Esophagus muscularis mucosa (tissue), 4 donors: ENCODE data around the gene DHX34.
"Not testable (repeated sequence)": the region's sequence is repeated elsewhere in the genome, so short reads cannot be mapped to it uniquely, and the experiment has no call there.

Experiments
- CTCF ChIP-seq, 3 experiments: fragments of 200-600 bp in 2 of 3; fragments of 450-650 bp in 1 of 3; sonication (generic) in 2 of 3; IDR thresholded peaks; one replicate each; pipeline ENCODE4 v1.5.1; 2017 to 2019; ENCODE audit warnings: antibody characterized with exemption in 3 of 3, mild to moderate bottlenecking in 2 of 3, moderate library complexity in 1 of 3
- EP300 ChIP-seq: sonication (generic); formaldehyde crosslinking; IDR thresholded peaks from one replicate; pipeline ENCODE4 v1.6.1; 2017; ENCODE audit warnings: antibody characterized with exemption
- POLR2A ChIP-seq: fragments of 450-650 bp; IDR thresholded peaks from one replicate; pipeline ENCODE4 v1.6.1; 2017; ENCODE audit warnings: antibody characterized with exemption, moderate library complexity, mild to moderate bottlenecking, low read depth
- POLR2AphosphoS5 ChIP-seq, 2 donors: sonication (generic); formaldehyde crosslinking; IDR thresholded peaks; one replicate each; pipeline ENCODE4 v1.6.1; 2017; ENCODE audit warnings: antibody characterized with exemption in 2 of 2

GRCh38 chr19:47365455-47365854 lies 16.3 kb downstream of the DHX34 start:
- TF ChIP-seq CTCF (IDR thresholded peaks at IDR 0.05); EP300; POLR2A; POLR2AphosphoS5 (IDR thresholded peaks at IDR 0.05): not testable (repeated sequence)
